Hepatocyte (in vitro differentiated cells): Measurements from ENCODE around the gene VWA7. TPM values are rescaled to one million over a fixed set of nuclear protein-coding genes. Genes with fewer than 3 reads are reported as not detected.
A peak's percentile ranks its signal among the peaks of the same experiment; 100 is the strongest.

Experiments used
- DNase-seq: peaks from one replicate; pipeline ENCODE4 v3.0.0-alpha.2; 2016; ENCODE audit warnings: low spot score
- H2AFZ ChIP-seq: fragments of 200-600 bp; sonication (generic); 2 replicates; pipeline ENCODE4 v1.6.0; 2016; ENCODE audit warnings: antibody characterized with exemption, mild to moderate bottlenecking
- H3K27ac ChIP-seq: fragments of 200-600 bp; sonication (generic); 2 replicates; pipeline ENCODE4 v1.5.1; 2016; ENCODE audit warnings: mild to moderate bottlenecking
- H3K27me3 ChIP-seq: fragments of 200-600 bp; sonication (generic); 2 replicates; pipeline ENCODE4 v1.6.1; 2016
- H3K36me3 ChIP-seq: fragments of 200-600 bp; sonication (generic); replicated peaks from 2 replicates; pipeline ENCODE4 v1.5.1; 2016; ENCODE audit warnings: low read depth; ENCODE audit not compliant: insufficient read depth
- H3K4me1 ChIP-seq: fragments of 200-600 bp; sonication (generic); 2 replicates; pipeline ENCODE4 v1.5.1; 2016; ENCODE audit warnings: mild to moderate bottlenecking, moderate library complexity; ENCODE audit not compliant: insufficient read depth
- H3K4me2 ChIP-seq: fragments of 200-600 bp; sonication (generic); 2 replicates; pipeline ENCODE4 v1.6.0; 2016
- H3K4me3 ChIP-seq: fragments of 200-600 bp; sonication (generic); 2 replicates; pipeline ENCODE4 v1.5.1; 2016; ENCODE audit warnings: mild to moderate bottlenecking
- H3K79me2 ChIP-seq: fragments of 200-600 bp; sonication (generic); 2 replicates; pipeline ENCODE4 v1.6.0; 2017; ENCODE audit warnings: mild to moderate bottlenecking
- H3K9me2 ChIP-seq: fragments of 200-600 bp; sonication (generic); replicated peaks from 2 replicates; pipeline ENCODE4 v1.6.0; 2017; ENCODE audit warnings: mild to moderate bottlenecking; ENCODE audit not compliant: insufficient read depth
- H3K9me3 ChIP-seq: fragments of 200-600 bp; sonication (generic); 2 replicates; pipeline ENCODE4 v1.5.1; 2016; ENCODE audit warnings: low read depth, mild to moderate bottlenecking
- H4K20me1 ChIP-seq: fragments of 200-600 bp; sonication (generic); 2 replicates; pipeline ENCODE4 v1.6.0; 2016; ENCODE audit warnings: mild to moderate bottlenecking; ENCODE audit not compliant: insufficient read depth, poor library complexity, severe bottlenecking
- EZH2 ChIP-seq: fragments of 200-600 bp; sonication (generic); IDR thresholded peaks from 2 replicates; pipeline ENCODE4 v1.6.1; 2016; ENCODE audit warnings: antibody characterized with exemption, mild to moderate bottlenecking, borderline replicate concordance
- EZH2phosphoT487 ChIP-seq: fragments of 200-600 bp; sonication (generic); IDR thresholded peaks from one replicate; pipeline ENCODE4 v1.6.1; 2018; ENCODE audit warnings: antibody characterized with exemption, mild to moderate bottlenecking, low read depth, moderate library complexity; ENCODE audit not compliant: unreplicated experiment, severe bottlenecking
- WGBS: methylation state at CpG from one replicate; pipeline ENCODE4 v1.1.6; 2016; ENCODE audit warnings: low lambda C conversion rate; ENCODE audit errors: missing lambda C conversion rate; 5-methylcytosine and 5-hydroxymethylcytosine counted together
- polyA plus RNA-seq: library from polyadenylated mRNA; unstranded; fragments of >200 nt; fragmentation: Nextera tagmentation; extraction: Ambion mirVana; gene quantifications from 2 replicates; pipeline ENCODE4 v1.2.1, GENCODE V29; 2016
- small RNA-seq: library from RNA; depleted of rRNA; stranded (forward); fragments of <200 nt; gene quantifications from one replicate; pipeline ENCODE3, GENCODE V24; 2014
- total RNA-seq: library from RNA; depleted of rRNA; stranded (reverse); fragments of >200 nt; gene quantifications from 2 replicates; pipeline ENCODE4 v1.2.3, GENCODE V29; 2014
- TF ChIP-seq, protein P1 (sequence below): fragments of 200-600 bp; sonication (generic); IDR thresholded peaks from 2 replicates; pipeline ENCODE4 v1.5.1; 2016; ENCODE audit warnings: antibody characterized with exemption, mild to moderate bottlenecking; ENCODE audit not compliant: poor library complexity

VWA7 gene
- total and polyA plus RNA-seq, 2 experiments from 2014 or later = 3.4 to 5.2 TPM

GRCh38 chr6:31719001-31719400 is 58.1 kb downstream of the VWA7 start:
- Histone ChIP-seq H3K4me1 (peaks cover 17% of the 10 kb centered on the region), H3K4me2 (no peak overlapping the region), H3K36me3 (no peaks in the 10 kb centered on the region), H3K9me2 (no peaks in the 10 kb centered on the region), H3K27me3 (no peaks in the 10 kb centered on the region), H3K4me3 (no peak overlapping the region), H3K9me3 (no peaks in the 10 kb centered on the region), H4K20me1 (no peaks in the 10 kb centered on the region), H2AFZ (no peak overlapping the region), H3K27ac (no peak overlapping the region), H3K79me2 (no peaks in the 10 kb centered on the region)
- no peak for DNase-seq
- 84% methylated on average over 6 of the region's 6 CpGs for WGBS
- TF ChIP-seq EZH2 (no peak), EZH2phosphoT487 (no peak)
- TF ChIP-seq, protein P1, sequence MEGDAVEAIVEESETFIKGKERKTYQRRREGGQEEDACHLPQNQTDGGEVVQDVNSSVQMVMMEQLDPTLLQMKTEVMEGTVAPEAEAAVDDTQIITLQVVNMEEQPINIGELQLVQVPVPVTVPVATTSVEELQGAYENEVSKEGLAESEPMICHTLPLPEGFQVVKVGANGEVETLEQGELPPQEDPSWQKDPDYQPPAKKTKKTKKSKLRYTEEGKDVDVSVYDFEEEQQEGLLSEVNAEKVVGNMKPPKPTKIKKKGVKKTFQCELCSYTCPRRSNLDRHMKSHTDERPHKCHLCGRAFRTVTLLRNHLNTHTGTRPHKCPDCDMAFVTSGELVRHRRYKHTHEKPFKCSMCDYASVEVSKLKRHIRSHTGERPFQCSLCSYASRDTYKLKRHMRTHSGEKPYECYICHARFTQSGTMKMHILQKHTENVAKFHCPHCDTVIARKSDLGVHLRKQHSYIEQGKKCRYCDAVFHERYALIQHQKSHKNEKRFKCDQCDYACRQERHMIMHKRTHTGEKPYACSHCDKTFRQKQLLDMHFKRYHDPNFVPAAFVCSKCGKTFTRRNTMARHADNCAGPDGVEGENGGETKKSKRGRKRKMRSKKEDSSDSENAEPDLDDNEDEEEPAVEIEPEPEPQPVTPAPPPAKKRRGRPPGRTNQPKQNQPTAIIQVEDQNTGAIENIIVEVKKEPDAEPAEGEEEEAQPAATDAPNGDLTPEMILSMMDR = no peak

- Histone ChIP-seq H3K4me3 (no peak overlapping the region), H3K4me2 (no peak overlapping the region)
- DNase-seq = no peak
Observed at GRCh38 chr6:31718265-31718664, 58.9 kb downstream of the VWA7 start.

GRCh38 chr6:31717499-31718222 is 59.5 kb downstream of the VWA7 start:
- H4K20me1 ChIP-seq = no peaks in the 10 kb centered on the region
- TF ChIP-seq EZH2phosphoT487 = no peak
- TF ChIP-seq EZH2 = no peak
- TF ChIP-seq, protein P1 = no peak
- no peaks in the 10 kb centered on the region for H3K9me3 ChIP-seq
- peak; percentile 26 for DNase-seq
- 56% methylated on average over 10 of the region's 10 CpGs for WGBS
- H3K9me2 ChIP-seq = no peaks in the 10 kb centered on the region
- no peak overlapping the region for H2AFZ ChIP-seq
- no peak overlapping the region for H3K4me2 ChIP-seq
- H3K27ac ChIP-seq = no peak overlapping the region
- H3K79me2 ChIP-seq = no peaks in the 10 kb centered on the region
- H3K27me3 ChIP-seq = no peaks in the 10 kb centered on the region
- no peak overlapping the region for H3K4me3 ChIP-seq
- no peaks in the 10 kb centered on the region for H3K36me3 ChIP-seq
- H3K4me1 ChIP-seq = peaks cover 25% of the 10 kb centered on the region

More at GRCh38 chr6:31718265-31718664, 58.9 kb downstream of the VWA7 start:
- H3K36me3 ChIP-seq = no peaks in the 10 kb centered on the region
- H4K20me1 ChIP-seq = no peaks in the 10 kb centered on the region
- H2AFZ ChIP-seq = no peak overlapping the region
- H3K9me2 ChIP-seq = no peaks in the 10 kb centered on the region
- TF ChIP-seq EZH2phosphoT487 (no peak), EZH2 (no peak)
- TF ChIP-seq, protein P1 = no peak
- H3K4me1 ChIP-seq = peaks cover 25% of the 10 kb centered on the region
- H3K9me3 ChIP-seq = no peaks in the 10 kb centered on the region
- no peaks in the 10 kb centered on the region for H3K79me2 ChIP-seq
- H3K27me3 ChIP-seq = no peaks in the 10 kb centered on the region
- 67% methylated on average over 1 of the region's 1 CpG for WGBS
- no peak overlapping the region for H3K27ac ChIP-seq

Small RNA genes within 50 kb of the gene (small RNA-seq; reads per million reads assigned to genes)
- gene MSH5-SAPCD1 = not detected
- not detected for gene RF00019
- gene RNU6-850P = not detected
- gene SAPCD1 = not detected

Other genes with a start within 250 kb of the VWA7 start
Only the 30 nearest of the 43 such genes appear.
- 4.1 and 4.6 TPM in 2 replicates for gene AIF1, start 162.1 kb downstream of the VWA7 start, total RNA-seq
- gene AIF1, start 162.1 kb downstream of the VWA7 start, polyA plus RNA-seq = 7.2 and 12.8 TPM in 2 replicates
- 29.8 and 50.2 TPM in 2 replicates for gene PRRC2A, start 156.6 kb downstream of the VWA7 start, total RNA-seq
- gene PRRC2A, start 156.6 kb downstream of the VWA7 start, polyA plus RNA-seq = 47.5 and 69.0 TPM in 2 replicates
- 113 and 148 TPM in 2 replicates for gene BAG6, start 124.7 kb downstream of the VWA7 start, total RNA-seq
- 84.6 and 85.7 TPM in 2 replicates for gene BAG6, start 124.7 kb downstream of the VWA7 start, polyA plus RNA-seq
- gene APOM, start 121.4 kb downstream of the VWA7 start, total RNA-seq = 9.3 and 10.4 TPM in 2 replicates
- 28.2 and 40.7 TPM in 2 replicates for gene APOM, start 121.4 kb downstream of the VWA7 start, polyA plus RNA-seq
- gene C6orf47, start 116.5 kb downstream of the VWA7 start, total RNA-seq = 21.3 and 23.3 TPM in 2 replicates
- gene C6orf47, start 116.5 kb downstream of the VWA7 start, polyA plus RNA-seq = 19.8 and 25.4 TPM in 2 replicates
- 11.5 and 18.1 TPM in 2 replicates for gene GPANK1, start 112.3 kb downstream of the VWA7 start, total RNA-seq
- 18.5 and 23.8 TPM in 2 replicates for gene GPANK1, start 112.3 kb downstream of the VWA7 start, polyA plus RNA-seq
- gene CSNK2B, start 111.2 kb downstream of the VWA7 start, total RNA-seq = 155 and 185 TPM in 2 replicates
- gene CSNK2B, start 111.2 kb downstream of the VWA7 start, polyA plus RNA-seq = 181 and 202 TPM in 2 replicates
- 2.2 and 5.3 TPM in 2 replicates for gene LY6G5B, start 107.4 kb downstream of the VWA7 start, total RNA-seq
- gene LY6G5B, start 107.4 kb downstream of the VWA7 start, polyA plus RNA-seq = 14.9 and 18.9 TPM in 2 replicates
- 0.32 TPM in 1 of 2 replicates, not detected in the other for gene LY6G5C, start 96.3 kb downstream of the VWA7 start, total RNA-seq
- gene LY6G5C, start 96.3 kb downstream of the VWA7 start, polyA plus RNA-seq = 0.63 and 5.0 TPM in 2 replicates
- 63.2 and 66.8 TPM in 2 replicates for gene ABHD16A, start 74.0 kb downstream of the VWA7 start, total RNA-seq
- gene ABHD16A, start 74.0 kb downstream of the VWA7 start, polyA plus RNA-seq = 81.3 and 94.7 TPM in 2 replicates
- not detected in 2 replicates for gene LY6G6F, start 70.5 kb downstream of the VWA7 start, total RNA-seq
- gene LY6G6F, start 70.5 kb downstream of the VWA7 start, polyA plus RNA-seq = not detected in 2 replicates
- 1.3 TPM in 1 of 2 replicates, not detected in the other for gene LY6G6D, start 62.0 kb downstream of the VWA7 start, total RNA-seq
- gene LY6G6D, start 62.0 kb downstream of the VWA7 start, polyA plus RNA-seq = 1.2 and 3.0 TPM in 2 replicates
- not detected in 2 replicates for gene LY6G6C, start 55.6 kb downstream of the VWA7 start, total RNA-seq
- gene LY6G6C, start 55.6 kb downstream of the VWA7 start, polyA plus RNA-seq = 0.30 and 0.39 TPM in 2 replicates
- gene MPIG6B, start 54.0 kb downstream of the VWA7 start, total RNA-seq = not detected in 2 replicates
- 0.33 TPM in 1 of 2 replicates, not detected in the other for gene MPIG6B, start 54.0 kb downstream of the VWA7 start, polyA plus RNA-seq
- 93.8 and 108 TPM in 2 replicates for gene DDAH2, start 48.0 kb downstream of the VWA7 start, total RNA-seq
- gene DDAH2, start 48.0 kb downstream of the VWA7 start, polyA plus RNA-seq = 137 and 157 TPM in 2 replicates
- 454 and 463 TPM in 2 replicates for gene CLIC1, start 40.8 kb downstream of the VWA7 start, total RNA-seq
- 555 and 599 TPM in 2 replicates for gene CLIC1, start 40.8 kb downstream of the VWA7 start, polyA plus RNA-seq
- gene MSH5, start 37.3 kb downstream of the VWA7 start, total RNA-seq = 6.4 and 7.9 TPM in 2 replicates
- 4.9 and 8.5 TPM in 2 replicates for gene MSH5, start 37.3 kb downstream of the VWA7 start, polyA plus RNA-seq
- 1.4 and 4.1 TPM in 2 replicates for gene SAPCD1, start 14.7 kb downstream of the VWA7 start, total RNA-seq
- 1.8 and 2.0 TPM in 2 replicates for gene SAPCD1, start 14.7 kb downstream of the VWA7 start, polyA plus RNA-seq
- 23.3 and 36.6 TPM in 2 replicates for gene VARS1, start 18.4 kb upstream of the VWA7 start, total RNA-seq
- gene VARS1, start 18.4 kb upstream of the VWA7 start, polyA plus RNA-seq = 51.0 and 59.6 TPM in 2 replicates
- 42.9 and 51.9 TPM in 2 replicates for gene LSM2, start 29.6 kb upstream of the VWA7 start, total RNA-seq
- 48.7 and 57.9 TPM in 2 replicates for gene LSM2, start 29.6 kb upstream of the VWA7 start, polyA plus RNA-seq
- 1.4 and 2.2 TPM in 2 replicates for gene HSPA1L, start 38.0 kb upstream of the VWA7 start, total RNA-seq
- 1.0 and 2.7 TPM in 2 replicates for gene HSPA1L, start 38.0 kb upstream of the VWA7 start, polyA plus RNA-seq
- 83.3 and 84.3 TPM in 2 replicates for gene HSPA1A, start 38.2 kb upstream of the VWA7 start, total RNA-seq
- 50.0 and 82.2 TPM in 2 replicates for gene HSPA1A, start 38.2 kb upstream of the VWA7 start, polyA plus RNA-seq
- 172 and 177 TPM in 2 replicates for gene HSPA1B, start 50.4 kb upstream of the VWA7 start, total RNA-seq
- gene HSPA1B, start 50.4 kb upstream of the VWA7 start, polyA plus RNA-seq = 82.1 and 111 TPM in 2 replicates
- gene NEU1, start 85.5 kb upstream of the VWA7 start, total RNA-seq = 402 and 407 TPM in 2 replicates
- 331 and 388 TPM in 2 replicates for gene NEU1, start 85.5 kb upstream of the VWA7 start, polyA plus RNA-seq
- gene SLC44A4, start 101.7 kb upstream of the VWA7 start, total RNA-seq = 76.2 and 92.0 TPM in 2 replicates
- 73.5 and 90.8 TPM in 2 replicates for gene SLC44A4, start 101.7 kb upstream of the VWA7 start, polyA plus RNA-seq
- 34.1 and 41.9 TPM in 2 replicates for gene EHMT2, start 120.4 kb upstream of the VWA7 start, total RNA-seq
- 40.0 and 44.6 TPM in 2 replicates for gene EHMT2, start 120.4 kb upstream of the VWA7 start, polyA plus RNA-seq
- gene ZBTB12, start 124.8 kb upstream of the VWA7 start, total RNA-seq = 4.4 and 4.9 TPM in 2 replicates
- 0.07 TPM in 1 of 2 replicates, not detected in the other for gene ZBTB12, start 124.8 kb upstream of the VWA7 start, polyA plus RNA-seq
- gene C2, start 150.4 kb upstream of the VWA7 start, total RNA-seq = 46.3 and 48.3 TPM in 2 replicates
- 41.1 and 46.4 TPM in 2 replicates for gene C2, start 150.4 kb upstream of the VWA7 start, polyA plus RNA-seq
- gene CFB, start 168.8 kb upstream of the VWA7 start, total RNA-seq = 190 and 199 TPM in 2 replicates
- 287 and 349 TPM in 2 replicates for gene CFB, start 168.8 kb upstream of the VWA7 start, polyA plus RNA-seq
- 70.1 and 78.2 TPM in 2 replicates for gene NELFE, start 181.6 kb upstream of the VWA7 start, total RNA-seq
- 78.7 and 86.9 TPM in 2 replicates for gene NELFE, start 181.6 kb upstream of the VWA7 start, polyA plus RNA-seq